Small intestine (tissue), 7 donors: Measurements from ENCODE around the gene SHC1. TPM values are rescaled to one million over a fixed set of nuclear protein-coding genes. Genes with fewer than 3 reads are reported as not detected.

ENCODE experiments used
- DNase-seq, 2 donors: peaks; one replicate each; pipeline versions ENCODE4 v3.0.0 to v3.0.0-alpha.2; 2013
- FAIRE-seq: peaks from 2 replicates; lab custom pipeline; 2012; peaks lifted over from hg19 to GRCh38; lab: Jason Lieb, UNC
- H3K27ac ChIP-seq, 3 donors: one replicate each; pipeline ENCODE4 v1.5.1; 2013; ENCODE audit warnings: low read length in 2 of 3, mild to moderate bottlenecking in 2 of 3, control low read depth in 1 of 3, inconsistent platforms in 1 of 3, low read depth in 1 of 3, moderate library complexity in 1 of 3
- H3K27me3 ChIP-seq, 3 donors: one replicate each; pipeline ENCODE4 v1.6.1; 2013; ENCODE audit warnings: low read length in 3 of 3, inconsistent platforms in 1 of 3; ENCODE audit not compliant: control insufficient read depth in 3 of 3, insufficient read depth in 3 of 3
- H3K36me3 ChIP-seq, 3 donors: one replicate each; pipeline ENCODE4 v1.6.1; 2013; ENCODE audit warnings: low read length in 3 of 3, inconsistent platforms in 1 of 3, low read depth in 1 of 3, mild to moderate bottlenecking in 1 of 3, moderate library complexity in 1 of 3; ENCODE audit not compliant: control insufficient read depth in 3 of 3, insufficient read depth in 2 of 3
- H3K4me1 ChIP-seq, 3 donors: one replicate each; pipeline ENCODE4 v1.6.1; 2013; ENCODE audit warnings: low read length in 2 of 3, inconsistent platforms in 1 of 3, low read depth in 1 of 3, mild to moderate bottlenecking in 1 of 3, moderate library complexity in 1 of 3; ENCODE audit not compliant: control insufficient read depth in 3 of 3, insufficient read depth in 2 of 3
- H3K4me3 ChIP-seq, 3 donors: one replicate each; pipeline ENCODE4 v1.5.1; 2013; ENCODE audit warnings: low read length in 3 of 3, control low read depth in 1 of 3, inconsistent platforms in 1 of 3, low read depth in 1 of 3, mild to moderate bottlenecking in 1 of 3, moderate library complexity in 1 of 3
- H3K9me3 ChIP-seq, 2 donors: one replicate each; pipeline ENCODE4 v1.6.1; 2013; ENCODE audit warnings: low read depth in 1 of 2, low read length in 1 of 2; ENCODE audit not compliant: control insufficient read depth in 2 of 2, insufficient read depth in 1 of 2
- WGBS, 3 donors: extraction: QIAGEN DNeasy Blood & Tissue Kit; methylation state at CpG; one replicate each; pipeline ENCODE4 v1.1.7; 2013; 5-methylcytosine and 5-hydroxymethylcytosine counted together
- polyA plus RNA-seq, 4 donors: library from polyadenylated mRNA; stranded (reverse) in 3 of 4; unstranded in 1 of 4; fragments of 200-250 nt in 3 of 4; fragments of 120-200 nt in 1 of 4; gene quantifications; one replicate each; pipeline versions ENCODE4 v1.2.1 to v1.2.3, GENCODE V29; 2013
- donor health status: healthy with polysubstance abuse.
- donor health status: control.
- donor health status: control.
- donor health status: Bipolar disorder and iron deficiency.
- donor health status: healthy.

The SHC1 gene
- polyA plus RNA-seq, 4 donors = 59.7 to 84.8 (median 66.7) TPM

- H3K27ac ChIP-seq = peak overlapping the region; percentile 96 to 98 (median 97)
- DNase-seq (peak; percentile 98), FAIRE-seq (no peak)
- H3K36me3 ChIP-seq = peaks cover 0 to 15% (median 2%) of the 10 kb centered on the region in 3 donors
- WGBS, 3 donors = 0% methylated on average over 30 of the region's 30 CpGs
- H3K4me1 ChIP-seq = peaks cover 7 to 47% (median 18%) of the 10 kb centered on the region in 3 donors
- H3K9me3 ChIP-seq = no peaks in the 10 kb centered on the region
- H3K27me3 ChIP-seq = no peaks in the 10 kb centered on the region
- H3K4me3 ChIP-seq = peak overlapping the region; percentile 18 to 86 (median 84)
Observed at GRCh38 chr1:154974808-154975408, 4.4 kb upstream of the SHC1 start.

- DNase-seq = peak; percentile 100
- Histone ChIP-seq H3K27me3 (no peaks in the 10 kb centered on the region), H3K36me3 (peaks cover 0 to 22% (median 2%) of the 10 kb centered on the region in 3 donors), H3K4me1 (peaks cover 7 to 50% (median 18%) of the 10 kb centered on the region in 3 donors), H3K9me3 (no peaks in the 10 kb centered on the region), H3K27ac (peak within 1 kb of the TSS; percentile 96 to 98 (median 97)), H3K4me3 (peak within 1 kb of the TSS; percentile 64 to 86 (median 84))
- FAIRE-seq = no peak
- WGBS, 3 donors = 0 to 1% (median 0%) methylated on average over 43 to 47 of the region's 47 CpGs
Observed at GRCh38 chr1:154974102-154974807, 3.7 kb upstream of the SHC1 start, which contains the start of gene CKS1B. CKS1B (plus strand) TSS chr1:154974681; CDS start chr1:154974746, 65 bp downstream.

- Histone ChIP-seq H3K4me3 (peak overlapping the region; percentile 63 to 84 (median 64)), H3K36me3 (peaks cover 0 to 29% (median 8%) of the 10 kb centered on the region in 3 donors), H3K9me3 (no peaks in the 10 kb centered on the region), H3K4me1 (peaks cover 7 to 50% (median 18%) of the 10 kb centered on the region in 3 donors), H3K27me3 (no peaks in the 10 kb centered on the region), H3K27ac (peak overlapping the region; percentile 95 to 98 (median 97))
- FAIRE-seq = no peak
- peak; percentile 100 for DNase-seq
- 1 to 4% (median 2%) methylated on average over 30 to 37 of the region's 37 CpGs for WGBS, 3 donors
Observed at GRCh38 chr1:154973344-154974101, 3.0 kb upstream of the SHC1 start.

GRCh38 chr1:154972517-154973343 is 2.2 kb upstream of the SHC1 start:
- peak; percentile 58 to 86 for DNase-seq
- 10 to 26% (median 21%) methylated on average over 18 of the region's 18 CpGs for WGBS, 3 donors
- Histone ChIP-seq H3K27me3 (no peaks in the 10 kb centered on the region), H3K9me3 (no peaks in the 10 kb centered on the region), H3K27ac (peak overlapping the region; percentile 95 to 98 (median 97)), H3K36me3 (peaks cover 0 to 37% (median 12%) of the 10 kb centered on the region in 3 donors), H3K4me1 (peaks cover 7 to 50% (median 18%) of the 10 kb centered on the region in 3 donors), H3K4me3 (peak overlapping the region in 2 of 3 donors; percentile 63 to 84)
- no peak for FAIRE-seq

GRCh38 chr1:154972213-154972516 is 1.6 kb upstream of the SHC1 start:
- Histone ChIP-seq H3K27ac (peak overlapping the region; percentile 95 to 98 (median 97)), H3K4me1 (peaks cover 7 to 45% (median 18%) of the 10 kb centered on the region in 3 donors), H3K36me3 (peaks cover 0 to 43% (median 14%) of the 10 kb centered on the region in 3 donors), H3K27me3 (no peaks in the 10 kb centered on the region), H3K9me3 (no peaks in the 10 kb centered on the region), H3K4me3 (peak overlapping the region in 2 of 3 donors; percentile 63 to 84)
- FAIRE-seq (no peak), DNase-seq (no peak)
- WGBS, 3 donors = 53 to 63% (median 62%) methylated on average over 3 of the region's 3 CpGs

- 41 to 52% (median 51%) methylated on average over 10 of the region's 10 CpGs for WGBS, 3 donors
Observed at GRCh38 chr1:154971341-154971998, 923 bp upstream of the SHC1 start.

GRCh38 chr1:154969860-154970452 is 591 bp downstream of the SHC1 start:
- Histone ChIP-seq H3K9me3 (no peaks in the 10 kb centered on the region), H3K27me3 (no peaks in the 10 kb centered on the region), H3K4me3 (peak overlapping the region in 2 of 3 donors; percentile 1 to 40), H3K36me3 (peaks cover 2 to 64% (median 28%) of the 10 kb centered on the region in 3 donors), H3K27ac (peak overlapping the region; percentile 77 to 85 (median 79)), H3K4me1 (peaks cover 7 to 35% (median 15%) of the 10 kb centered on the region in 3 donors)
- WGBS, 3 donors = 44 to 75% (median 61%) methylated on average over 17 to 22 of the region's 22 CpGs
- DNase-seq (no peak), FAIRE-seq (no peak)

More at GRCh38 chr1:154971341-154971998, 923 bp upstream of the SHC1 start:
- FAIRE-seq (no peak), DNase-seq (peak in 1 of 2 donors; percentile 66)
- peak overlapping the region; percentile 77 to 85 (median 79) for H3K27ac ChIP-seq
- peak overlapping the region in 1 of 3 donors; percentile 27 for H3K4me3 ChIP-seq
- H3K4me1 ChIP-seq = peaks cover 7 to 38% (median 17%) of the 10 kb centered on the region in 3 donors
- H3K9me3 ChIP-seq = no peaks in the 10 kb centered on the region
- H3K36me3 ChIP-seq = peaks cover 0 to 50% (median 20%) of the 10 kb centered on the region in 3 donors
- H3K27me3 ChIP-seq = no peaks in the 10 kb centered on the region
